Measurements from ENCODE around the gene WRAP53. TPM values are rescaled to one million over a fixed set of nuclear protein-coding genes. Genes with fewer than 3 reads are reported as not detected.

The WRAP53 gene
- polyA plus RNA-seq, 1 experiment, result 4.1 TPM

DNA sequence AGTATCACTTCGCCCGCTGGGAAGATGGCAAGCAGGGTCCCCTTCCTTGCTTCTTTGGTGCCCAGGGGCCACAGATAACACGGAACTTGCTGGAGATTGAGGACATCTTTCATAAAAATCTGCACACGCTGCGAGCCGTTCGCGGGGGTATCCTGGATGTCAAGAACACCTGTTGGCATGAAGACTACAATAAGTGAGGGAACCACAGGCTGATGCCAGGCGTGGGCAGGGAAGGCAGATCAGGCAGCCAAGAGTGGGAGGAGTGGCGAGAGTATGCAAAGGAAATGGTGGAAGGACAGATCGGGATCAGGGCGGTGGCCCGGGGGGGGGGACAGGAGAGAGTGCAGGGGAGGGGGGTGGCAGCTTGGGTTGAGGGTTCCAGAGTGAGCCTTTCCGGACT is 51.5 kb downstream of the WRAP53 start:
- TF ChIP-seq, protein P1, sequence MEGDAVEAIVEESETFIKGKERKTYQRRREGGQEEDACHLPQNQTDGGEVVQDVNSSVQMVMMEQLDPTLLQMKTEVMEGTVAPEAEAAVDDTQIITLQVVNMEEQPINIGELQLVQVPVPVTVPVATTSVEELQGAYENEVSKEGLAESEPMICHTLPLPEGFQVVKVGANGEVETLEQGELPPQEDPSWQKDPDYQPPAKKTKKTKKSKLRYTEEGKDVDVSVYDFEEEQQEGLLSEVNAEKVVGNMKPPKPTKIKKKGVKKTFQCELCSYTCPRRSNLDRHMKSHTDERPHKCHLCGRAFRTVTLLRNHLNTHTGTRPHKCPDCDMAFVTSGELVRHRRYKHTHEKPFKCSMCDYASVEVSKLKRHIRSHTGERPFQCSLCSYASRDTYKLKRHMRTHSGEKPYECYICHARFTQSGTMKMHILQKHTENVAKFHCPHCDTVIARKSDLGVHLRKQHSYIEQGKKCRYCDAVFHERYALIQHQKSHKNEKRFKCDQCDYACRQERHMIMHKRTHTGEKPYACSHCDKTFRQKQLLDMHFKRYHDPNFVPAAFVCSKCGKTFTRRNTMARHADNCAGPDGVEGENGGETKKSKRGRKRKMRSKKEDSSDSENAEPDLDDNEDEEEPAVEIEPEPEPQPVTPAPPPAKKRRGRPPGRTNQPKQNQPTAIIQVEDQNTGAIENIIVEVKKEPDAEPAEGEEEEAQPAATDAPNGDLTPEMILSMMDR (IDR thresholded peaks at IDR 0.05; ENCODE audit: low read depth, low read length), result no peak
- ChIA-PET POLR2A (interaction anchor here (0.6 kb wide), 1 partner anchor 52 kb away, joined by 4 read pairs; the partner anchor contains the start of gene TP53), CTCF (interaction anchor here (0.6 to 0.7 kb wide), 2 partner anchors 44 to 104 kb away, joined by 3 to 4 read pairs; no protein-coding TSS in a partner anchor)
- DNase-seq (ENCODE audit: low read depth, low spot score), result no peak
- no peak overlapping the region for H3K4me3 ChIP-seq (ENCODE audit: low read depth, low read length)
- H3K9me3 ChIP-seq (ENCODE audit: control insufficient read depth, insufficient read depth, low read length), result no peaks in the 10 kb centered on the region; the same call in 1 of the 2 replicates
- peaks cover 26% of the 10 kb centered on the region for H3K27me3 ChIP-seq (ENCODE audit: control insufficient read depth, insufficient read depth, low read length)
- H3K27ac ChIP-seq (ENCODE audit: low read depth, low read length), result no peak overlapping the region

- H3K27me3 ChIP-seq (ENCODE audit: control insufficient read depth, insufficient read depth, low read length), result peaks cover 26% of the 10 kb centered on the region
- ChIA-PET POLR2A (no interaction called here), CTCF (no interaction called here)
- TF ChIP-seq, protein P1 (IDR thresholded peaks at IDR 0.05; ENCODE audit: low read depth, low read length), result no peak
- H3K4me3 ChIP-seq (ENCODE audit: low read depth, low read length), result peak overlapping the region; percentile 7; the same call in 1 of the 2 replicates
- H3K27ac ChIP-seq (ENCODE audit: low read depth, low read length), result no peak overlapping the region
- H3K9me3 ChIP-seq (ENCODE audit: control insufficient read depth, insufficient read depth, low read length), result no peaks in the 10 kb centered on the region; the same call in 1 of the 2 replicates
- DNase-seq (ENCODE audit: low read depth, low spot score), result no peak
These were observed 52.3 kb downstream of the WRAP53 start for GRCh38 chr17:7740481-7741001.

DNA sequence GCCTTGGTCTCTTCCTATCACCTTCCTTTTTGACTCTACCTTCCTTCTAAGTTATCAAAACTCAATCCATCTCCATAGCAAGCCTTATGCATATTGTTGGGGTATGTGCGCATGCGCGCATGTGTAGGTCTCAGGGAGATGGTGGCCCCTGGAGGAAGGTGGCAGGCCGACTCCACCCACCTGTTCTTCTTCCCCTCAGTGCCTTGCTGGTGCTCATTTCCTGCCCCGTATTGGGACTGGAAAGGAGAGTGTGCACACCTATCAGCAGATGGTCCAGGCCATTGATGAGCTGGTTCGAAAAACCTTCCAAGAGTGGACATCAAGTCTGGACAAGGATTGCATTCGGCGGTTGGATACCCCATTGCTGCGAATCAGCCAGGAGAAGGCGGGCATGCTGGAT is 54.5 kb downstream of the WRAP53 start:
- DNase-seq (ENCODE audit: low read depth, low spot score), result no peak
- Histone ChIP-seq H3K9me3 (ENCODE audit: control insufficient read depth, insufficient read depth, low read length) (no peaks in the 10 kb centered on the region; the same call in 1 of the 2 replicates), H3K4me3 (ENCODE audit: low read depth, low read length) (no peak overlapping the region), H3K27me3 (ENCODE audit: control insufficient read depth, insufficient read depth, low read length) (peaks cover 16% of the 10 kb centered on the region), H3K27ac (ENCODE audit: low read depth, low read length) (no peak overlapping the region)
- TF ChIP-seq, protein P1 (IDR thresholded peaks at IDR 0.05; ENCODE audit: low read depth, low read length), result no peak
- POLR2A ChIA-PET, result interaction anchor here (0.5 to 1.2 kb wide), 2 partner anchors 39 to 175 kb away, joined by 4 read pairs; no protein-coding TSS in a partner anchor
- CTCF ChIA-PET, result interaction anchor here (0.6 to 4.9 kb wide), 20 partner anchors 7 to 386 kb away, joined by 3 to 118 read pairs (median 4); partner anchors contain the start of gene NAA38

GRCh38 chr17:7744416-7744815 is 56.1 kb downstream of the WRAP53 start:
- CTCF ChIA-PET, result interaction anchor here (0.5 to 4.9 kb wide), 14 partner anchors 9 to 313 kb away, joined by 3 to 118 read pairs (median 6); no protein-coding TSS in a partner anchor
- POLR2A ChIA-PET, result no interaction called here
- DNase-seq (ENCODE audit: low read depth, low spot score), result no peak
- TF ChIP-seq, protein P1 (IDR thresholded peaks at IDR 0.05; ENCODE audit: low read depth, low read length), result no peak
- Histone ChIP-seq H3K27me3 (ENCODE audit: control insufficient read depth, insufficient read depth, low read length) (peaks cover 2% of the 10 kb centered on the region), H3K4me3 (ENCODE audit: low read depth, low read length) (no peak overlapping the region), H3K27ac (ENCODE audit: low read depth, low read length) (no peak overlapping the region), H3K9me3 (ENCODE audit: control insufficient read depth, insufficient read depth, low read length) (no peaks in the 10 kb centered on the region; the same call in 1 of the 2 replicates)

GRCh38 chr17:7745748-7746470 is 57.6 kb downstream of the WRAP53 start:
- Histone ChIP-seq H3K27me3 (ENCODE audit: control insufficient read depth, insufficient read depth, low read length) (no peaks in the 10 kb centered on the region), H3K9me3 (ENCODE audit: control insufficient read depth, insufficient read depth, low read length) (no peaks in the 10 kb centered on the region), H3K4me3 (ENCODE audit: low read depth, low read length) (no peak overlapping the region), H3K27ac (ENCODE audit: low read depth, low read length) (no peak overlapping the region)
- ChIA-PET CTCF (interaction anchor here (1.6 to 4.9 kb wide), 3 partner anchors 36 to 244 kb away, joined by 4 to 118 read pairs (median 12); no protein-coding TSS in a partner anchor), POLR2A (no interaction called here)
- TF ChIP-seq, protein P1 (IDR thresholded peaks at IDR 0.05; ENCODE audit: low read depth, low read length), result peak; percentile 14; the same call in 1 of the 2 replicates
- DNase-seq (ENCODE audit: low read depth, low spot score), result peak; percentile 41
